NCI-H345 treated with DMSO at 0.1 percent for 48 hours (cell line): Measurements from ENCODE around the gene PPP2R5C.

Experiments used
- DNase-seq: peaks from one replicate; lab custom pipeline; 2025; ENCODE audit not compliant: unreplicated experiment; lab: John Stamatoyannopoulos, UW

PPP2R5C gene

GRCh38 chr14:101838476-101838875 lies 77.0 kb downstream of the PPP2R5C start:
- DNase-seq = no peak

GRCh38 chr14:101839236-101839635 lies 77.7 kb downstream of the PPP2R5C start:
- no peak for DNase-seq

GRCh38 chr14:101839661-101840060 lies 78.2 kb downstream of the PPP2R5C start:
- DNase-seq = no peak

- no peak for DNase-seq
Observed at GRCh38 chr14:101840649-101841369, 79.3 kb downstream of the PPP2R5C start.

- no peak for DNase-seq
Observed at GRCh38 chr14:101843038-101843437, 81.5 kb downstream of the PPP2R5C start.

GRCh38 chr14:101843665-101844064 lies 82.2 kb downstream of the PPP2R5C start:
- DNase-seq = no peak

GRCh38 chr14:101844219-101844618 lies 82.7 kb downstream of the PPP2R5C start:
- DNase-seq = no peak

GRCh38 chr14:101844751-101845150 lies 83.2 kb downstream of the PPP2R5C start:
- DNase-seq = no peak

GRCh38 chr14:101845496-101845895 lies 84.0 kb downstream of the PPP2R5C start:
- DNase-seq = no peak

- DNase-seq = no peak
Observed at GRCh38 chr14:101845896-101846295, 84.4 kb downstream of the PPP2R5C start.

GRCh38 chr14:101849125-101849524 lies 87.6 kb downstream of the PPP2R5C start:
- DNase-seq = no peak

- DNase-seq = no peak
Observed at GRCh38 chr14:101849640-101850039, 88.1 kb downstream of the PPP2R5C start.

GRCh38 chr14:101851183-101851582 lies 89.7 kb downstream of the PPP2R5C start:
- DNase-seq = no peak

- DNase-seq = no peak
Observed at GRCh38 chr14:101851736-101852405, 90.4 kb downstream of the PPP2R5C start.

- DNase-seq = no peak
Observed at GRCh38 chr14:101852785-101853184, 91.3 kb downstream of the PPP2R5C start.

- no peak for DNase-seq
Observed at GRCh38 chr14:101853455-101854018, 92.0 kb downstream of the PPP2R5C start.

GRCh38 chr14:101854366-101854765 lies 92.9 kb downstream of the PPP2R5C start:
- no peak for DNase-seq

- DNase-seq = no peak
Observed at GRCh38 chr14:101855958-101856357, 94.4 kb downstream of the PPP2R5C start.

GRCh38 chr14:101856536-101856935 lies 95.0 kb downstream of the PPP2R5C start:
- no peak for DNase-seq

GRCh38 chr14:101857226-101857625 lies 95.7 kb downstream of the PPP2R5C start:
- no peak for DNase-seq

GRCh38 chr14:101858791-101859537 lies 97.5 kb downstream of the PPP2R5C start:
- no peak for DNase-seq

- no peak for DNase-seq
Observed at GRCh38 chr14:101859538-101859902, 98.0 kb downstream of the PPP2R5C start.
